Renal cortical epithelial cell (primary cell): Measurements from ENCODE around the gene MXRA8. TPM values are rescaled to one million over a fixed set of nuclear protein-coding genes. Genes with fewer than 3 reads are reported as not detected.

ENCODE experiments used
- DNase-seq: peaks from one replicate; pipeline ENCODE4 v3.0.0-alpha.2; 2011; ENCODE audit warnings: low read depth
- total RNA-seq: library from RNA; depleted of rRNA; stranded (reverse); fragments of >200 nt; gene quantifications from 2 replicates; pipeline ENCODE4 v1.2.3, GENCODE V29; 2014

Gene MXRA8
- total RNA-seq, 1 donor from 2014 or later, result 24.7 TPM

DNA sequence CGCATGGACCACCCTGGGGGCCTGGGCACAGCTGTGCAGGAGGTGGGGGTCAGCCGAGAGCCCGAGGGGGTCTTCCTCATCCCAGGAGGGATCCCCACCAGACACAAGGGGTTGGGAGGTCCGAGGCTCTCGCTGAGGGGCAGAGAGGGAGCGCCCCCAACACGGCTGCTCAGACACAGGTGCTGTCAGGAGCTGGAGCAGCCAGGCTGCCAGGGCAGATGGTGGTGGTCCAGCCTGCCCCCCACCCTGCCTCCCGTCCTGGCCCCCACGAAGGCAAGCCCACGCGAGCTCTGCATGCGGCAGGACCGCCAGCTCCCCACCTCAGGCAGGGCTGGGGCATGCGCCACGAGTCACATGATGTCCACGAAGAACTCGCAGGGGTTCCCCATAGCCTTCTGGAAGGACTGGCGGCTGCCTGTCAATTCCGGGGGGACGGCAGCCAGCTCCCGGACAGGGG lies 22.5 kb downstream of the MXRA8 start:
- no peak for DNase-seq

DNA sequence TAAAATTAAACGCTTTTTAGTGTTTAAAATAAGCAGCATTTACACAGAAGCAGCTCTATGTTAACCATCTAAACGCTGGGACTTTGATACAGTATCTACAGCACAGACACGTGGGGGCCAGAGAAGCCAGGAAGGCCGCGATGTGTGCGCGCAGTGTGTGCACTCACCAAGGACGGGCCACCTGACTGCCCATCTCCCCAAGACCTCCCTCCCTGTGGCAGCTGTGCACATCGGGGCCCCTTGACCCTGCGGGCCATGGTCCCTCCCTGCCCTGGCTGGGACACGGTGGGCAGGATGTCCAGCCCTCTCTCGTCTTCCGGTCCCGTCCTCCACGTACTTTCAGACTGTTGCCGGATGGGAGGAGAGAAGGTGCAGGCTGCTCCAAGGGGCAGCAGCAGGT lies 23.1 kb downstream of the MXRA8 start:
- no peak for DNase-seq

DNA sequence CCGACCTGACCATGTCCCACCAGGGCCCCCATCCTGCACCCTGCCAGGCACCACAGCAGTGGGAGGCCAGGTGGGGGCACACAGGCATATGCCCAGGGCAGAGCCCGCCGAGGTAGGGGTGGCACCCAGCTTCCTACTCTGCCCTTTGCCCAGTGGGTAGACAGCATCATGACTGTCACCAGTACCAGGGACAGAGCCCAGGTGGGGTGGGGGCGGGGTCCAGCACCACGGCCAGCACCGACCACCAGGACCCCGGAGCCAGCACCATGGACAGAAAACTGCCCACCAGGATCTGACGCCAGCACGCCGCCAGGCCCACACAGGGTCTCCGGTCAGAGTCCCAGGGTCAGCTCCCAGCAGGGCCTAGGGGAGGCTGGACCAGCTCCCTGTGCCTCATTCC lies 23.5 kb downstream of the MXRA8 start:
- DNase-seq, result no peak

DNA sequence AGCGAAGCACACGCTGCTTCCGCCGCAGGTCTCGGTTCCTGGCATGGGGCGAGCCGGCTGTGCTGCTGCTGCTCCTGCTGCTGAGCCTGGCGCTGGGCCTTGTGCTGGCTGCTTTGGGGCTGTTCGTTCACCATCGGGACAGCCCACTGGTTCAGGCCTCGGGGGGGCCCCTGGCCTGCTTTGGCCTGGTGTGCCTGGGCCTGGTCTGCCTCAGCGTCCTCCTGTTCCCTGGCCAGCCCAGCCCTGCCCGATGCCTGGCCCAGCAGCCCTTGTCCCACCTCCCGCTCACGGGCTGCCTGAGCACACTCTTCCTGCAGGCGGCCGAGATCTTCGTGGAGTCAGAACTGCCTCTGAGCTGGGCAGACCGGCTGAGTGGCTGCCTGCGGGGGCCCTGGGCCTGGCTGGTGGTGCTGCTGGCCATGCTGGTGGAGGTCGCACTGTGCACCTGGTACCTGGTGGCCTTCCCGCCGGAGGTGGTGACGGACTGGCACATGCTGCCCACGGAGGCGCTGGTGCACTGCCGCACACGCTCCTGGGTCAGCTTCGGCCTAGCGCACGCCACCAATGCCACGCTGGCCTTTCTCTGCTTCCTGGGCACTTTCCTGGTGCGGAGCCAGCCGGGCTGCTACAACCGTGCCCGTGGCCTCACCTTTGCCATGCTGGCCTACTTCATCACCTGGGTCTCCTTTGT lies 24.7 kb downstream of the MXRA8 start:
- DNase-seq, result no peak

DNA sequence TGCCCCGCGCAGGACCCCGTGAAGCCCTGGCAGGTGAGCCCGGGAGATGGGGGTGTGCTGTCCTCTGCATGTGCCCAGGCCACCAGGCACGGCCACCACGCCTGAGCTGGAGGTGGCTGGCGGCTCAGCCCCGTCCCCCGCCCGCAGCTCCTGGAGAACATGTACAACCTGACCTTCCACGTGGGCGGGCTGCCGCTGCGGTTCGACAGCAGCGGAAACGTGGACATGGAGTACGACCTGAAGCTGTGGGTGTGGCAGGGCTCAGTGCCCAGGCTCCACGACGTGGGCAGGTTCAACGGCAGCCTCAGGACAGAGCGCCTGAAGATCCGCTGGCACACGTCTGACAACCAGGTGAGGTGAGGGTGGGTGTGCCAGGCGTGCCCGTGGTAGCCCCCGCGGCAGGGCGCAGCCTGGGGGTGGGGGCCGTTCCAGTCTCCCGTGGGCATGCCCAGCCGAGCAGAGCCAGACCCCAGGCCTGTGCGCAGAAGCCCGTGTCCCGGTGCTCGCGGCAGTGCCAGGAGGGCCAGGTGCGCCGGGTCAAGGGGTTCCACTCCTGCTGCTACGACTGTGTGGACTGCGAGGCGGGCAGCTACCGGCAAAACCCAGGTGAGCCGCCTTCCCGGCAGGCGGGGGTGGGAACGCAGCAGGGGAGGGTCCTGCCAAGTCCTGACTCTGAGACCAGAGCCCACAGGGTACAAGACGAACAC lies 25.4 kb downstream of the MXRA8 start:
- DNase-seq, result no peak

DNA sequence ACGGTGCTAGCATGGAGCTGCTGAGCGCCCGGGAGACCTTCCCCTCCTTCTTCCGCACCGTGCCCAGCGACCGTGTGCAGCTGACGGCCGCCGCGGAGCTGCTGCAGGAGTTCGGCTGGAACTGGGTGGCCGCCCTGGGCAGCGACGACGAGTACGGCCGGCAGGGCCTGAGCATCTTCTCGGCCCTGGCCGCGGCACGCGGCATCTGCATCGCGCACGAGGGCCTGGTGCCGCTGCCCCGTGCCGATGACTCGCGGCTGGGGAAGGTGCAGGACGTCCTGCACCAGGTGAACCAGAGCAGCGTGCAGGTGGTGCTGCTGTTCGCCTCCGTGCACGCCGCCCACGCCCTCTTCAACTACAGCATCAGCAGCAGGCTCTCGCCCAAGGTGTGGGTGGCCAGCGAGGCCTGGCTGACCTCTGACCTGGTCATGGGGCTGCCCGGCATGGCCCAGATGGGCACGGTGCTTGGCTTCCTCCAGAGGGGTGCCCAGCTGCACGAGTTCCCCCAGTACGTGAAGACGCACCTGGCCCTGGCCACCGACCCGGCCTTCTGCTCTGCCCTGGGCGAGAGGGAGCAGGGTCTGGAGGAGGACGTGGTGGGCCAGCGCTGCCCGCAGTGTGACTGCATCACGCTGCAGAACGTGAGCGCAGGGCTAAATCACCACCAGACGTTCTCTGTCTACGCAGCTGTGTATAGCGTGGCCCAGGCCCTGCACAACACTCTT lies 26.2 kb downstream of the MXRA8 start:
- no peak for DNase-seq

DNA sequence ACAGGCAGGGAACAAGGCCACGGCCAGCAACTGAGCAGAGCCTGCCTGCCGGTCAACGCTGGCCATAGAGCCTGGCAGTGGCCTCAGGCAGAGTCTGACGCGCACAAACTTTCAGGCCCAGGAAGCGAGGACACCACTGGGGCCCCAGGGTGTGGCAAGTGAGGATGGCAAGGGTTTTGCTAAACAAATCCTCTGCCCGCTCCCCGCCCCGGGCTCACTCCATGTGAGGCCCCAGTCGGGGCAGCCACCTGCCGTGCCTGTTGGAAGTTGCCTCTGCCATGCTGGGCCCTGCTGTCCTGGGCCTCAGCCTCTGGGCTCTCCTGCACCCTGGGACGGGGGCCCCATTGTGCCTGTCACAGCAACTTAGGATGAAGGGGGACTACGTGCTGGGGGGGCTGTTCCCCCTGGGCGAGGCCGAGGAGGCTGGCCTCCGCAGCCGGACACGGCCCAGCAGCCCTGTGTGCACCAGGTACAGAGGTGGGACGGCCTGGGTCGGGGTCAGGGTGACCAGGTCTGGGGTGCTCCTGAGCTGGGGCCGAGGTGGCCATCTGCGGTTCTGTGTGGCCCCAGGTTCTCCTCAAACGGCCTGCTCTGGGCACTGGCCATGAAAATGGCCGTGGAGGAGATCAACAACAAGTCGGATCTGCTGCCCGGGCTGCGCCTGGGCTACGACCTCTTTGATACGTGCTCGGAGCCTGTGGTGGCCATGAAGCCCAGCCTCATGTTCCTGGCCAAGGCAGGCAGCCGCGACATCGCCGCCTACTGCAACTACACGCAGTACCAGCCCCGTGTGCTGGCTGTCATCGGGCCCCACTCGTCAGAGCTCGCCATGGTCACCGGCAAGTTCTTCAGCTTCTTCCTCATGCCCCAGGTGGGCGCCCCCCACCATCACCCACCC lies 27.0 kb downstream of the MXRA8 start, which contains the start of gene TAS1R3:
Gene TAS1R3 (plus strand): TSS at position 213 of the 898 bp plus-strand sequence. CDS start 66 bp downstream, at position 279.
- DNase-seq, result no peak

DNA sequence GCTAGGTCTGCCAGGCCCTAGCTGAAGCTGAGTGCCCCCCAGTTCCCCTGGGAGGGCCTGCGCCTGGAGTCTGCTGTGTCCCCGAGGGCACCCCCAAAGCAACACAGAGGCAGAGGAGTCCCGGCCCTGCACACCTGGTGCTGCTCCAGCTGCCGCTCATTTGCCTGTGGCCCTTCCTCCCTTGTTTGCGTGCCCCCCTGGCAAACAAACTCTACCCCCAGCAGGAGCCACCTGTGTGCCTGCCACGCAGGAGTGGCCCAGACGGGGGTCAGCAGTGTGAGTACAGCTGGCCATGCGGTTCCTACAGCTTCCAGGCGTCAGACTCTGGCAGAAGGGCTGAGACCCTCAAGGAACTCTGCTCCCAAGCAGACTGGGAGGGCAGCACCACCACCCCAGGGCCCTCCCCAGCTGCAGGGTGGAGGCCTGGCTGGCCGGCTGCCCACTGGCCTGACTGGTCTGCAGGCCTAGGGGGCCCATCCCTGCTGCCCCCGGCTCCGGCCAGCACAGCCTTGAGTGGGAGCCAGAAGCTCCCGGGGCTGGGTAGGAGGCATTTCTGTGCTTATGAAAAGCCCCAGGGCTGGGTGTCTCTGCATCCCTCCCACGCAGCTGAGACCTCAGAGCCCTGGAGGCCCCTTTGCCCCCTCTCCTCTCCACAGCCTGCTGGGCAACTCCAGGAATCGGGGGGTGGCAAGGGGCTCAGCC lies 27.8 kb downstream of the MXRA8 start:
- DNase-seq, result no peak

DNA sequence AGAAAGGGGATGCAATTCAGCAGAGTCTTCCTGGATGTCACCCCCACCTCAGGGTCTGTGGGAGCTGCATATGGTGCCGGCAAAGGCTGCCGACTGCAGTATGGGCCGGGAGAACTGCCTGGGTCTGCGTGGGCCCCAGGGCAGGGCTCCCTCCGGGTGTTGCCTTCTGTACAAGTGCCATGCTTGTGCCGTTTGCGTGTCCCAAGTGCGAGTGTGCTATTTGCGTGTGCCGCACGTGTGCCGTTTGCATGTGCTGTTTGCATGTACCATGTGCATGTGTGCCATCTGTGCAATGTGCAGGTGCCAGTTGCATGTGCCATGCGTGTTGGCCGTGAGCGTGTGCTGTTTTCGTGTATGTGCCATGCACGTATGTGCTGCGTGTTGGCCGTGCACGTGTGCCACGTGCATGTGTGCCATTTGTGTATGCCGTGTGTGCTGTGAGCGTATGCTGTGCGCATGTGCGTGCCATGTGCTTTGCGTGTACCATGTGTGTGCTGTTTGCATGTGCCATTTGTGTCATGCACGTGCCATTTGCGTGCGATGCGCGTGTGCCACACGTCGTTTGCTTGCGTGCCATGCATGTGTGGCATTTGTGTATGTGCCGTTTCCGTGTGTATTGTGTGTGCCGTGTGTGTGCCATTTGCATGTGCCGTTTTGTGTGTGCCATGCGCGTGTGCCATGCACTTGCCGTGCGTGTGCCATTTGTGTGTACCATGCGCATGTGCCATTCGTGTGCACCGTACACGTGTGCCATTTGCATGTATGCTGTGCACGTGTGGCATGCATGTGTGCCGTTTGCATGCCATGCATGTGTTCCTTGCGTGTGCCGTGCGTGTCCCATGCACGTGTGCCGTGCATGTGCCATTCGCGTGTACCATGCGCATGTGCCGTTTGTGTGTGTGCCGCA lies 28.8 kb downstream of the MXRA8 start:
- DNase-seq, result no peak

DNA sequence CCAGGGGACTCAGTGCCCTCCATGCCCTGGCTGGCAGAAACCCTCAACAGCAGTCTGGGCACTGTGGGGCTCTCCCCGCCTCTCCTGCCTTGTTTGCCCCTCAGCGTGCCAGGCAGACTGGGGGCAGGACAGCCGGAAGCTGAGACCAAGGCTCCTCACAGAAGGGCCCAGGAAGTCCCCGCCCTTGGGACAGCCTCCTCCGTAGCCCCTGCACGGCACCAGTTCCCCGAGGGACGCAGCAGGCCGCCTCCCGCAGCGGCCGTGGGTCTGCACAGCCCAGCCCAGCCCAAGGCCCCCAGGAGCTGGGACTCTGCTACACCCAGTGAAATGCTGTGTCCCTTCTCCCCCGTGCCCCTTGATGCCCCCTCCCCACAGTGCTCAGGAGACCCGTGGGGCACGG lies 30.1 kb downstream of the MXRA8 start:
- DNase-seq, result no peak

DNA sequence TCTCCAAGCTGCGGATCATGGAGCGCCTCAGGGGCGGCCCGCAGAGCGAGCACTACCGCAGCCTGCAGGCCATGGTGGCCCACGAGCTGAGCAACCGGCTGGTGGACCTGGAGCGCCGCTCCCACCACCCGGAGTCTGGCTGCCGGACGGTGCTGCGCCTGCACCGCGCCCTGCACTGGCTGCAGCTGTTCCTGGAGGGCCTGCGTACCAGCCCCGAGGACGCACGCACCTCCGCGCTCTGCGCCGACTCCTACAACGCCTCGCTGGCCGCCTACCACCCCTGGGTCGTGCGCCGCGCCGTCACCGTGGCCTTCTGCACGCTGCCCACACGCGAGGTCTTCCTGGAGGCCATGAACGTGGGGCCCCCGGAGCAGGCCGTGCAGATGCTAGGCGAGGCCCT lies 31.1 kb downstream of the MXRA8 start:
- DNase-seq, result no peak

DNA sequence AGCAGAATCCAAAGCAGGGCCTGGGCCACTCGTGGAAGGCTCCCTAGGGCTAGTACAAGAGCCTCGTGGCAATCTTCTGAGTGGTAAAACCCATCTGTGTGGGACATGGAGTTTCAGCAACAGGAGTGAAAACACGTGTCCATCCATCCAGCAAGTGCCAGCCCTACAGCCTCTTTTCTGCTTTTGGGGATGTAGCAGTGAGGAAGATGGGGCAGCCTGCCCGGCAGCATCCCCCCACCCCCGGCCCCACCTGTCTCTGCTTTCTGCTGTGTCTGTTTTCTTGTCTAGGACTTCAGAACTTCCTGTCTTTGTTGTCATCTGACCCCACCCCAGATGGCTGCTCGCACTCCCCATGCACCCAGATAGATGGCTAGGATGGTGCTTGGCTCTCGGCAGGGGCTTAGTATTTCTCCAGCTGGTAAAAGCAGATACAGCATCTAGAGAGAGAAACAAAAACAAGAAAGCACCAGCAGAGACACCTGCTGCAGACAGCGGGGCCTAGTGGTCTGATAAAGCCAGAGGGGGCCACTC lies 32.2 kb downstream of the MXRA8 start:
- no peak for DNase-seq

DNA sequence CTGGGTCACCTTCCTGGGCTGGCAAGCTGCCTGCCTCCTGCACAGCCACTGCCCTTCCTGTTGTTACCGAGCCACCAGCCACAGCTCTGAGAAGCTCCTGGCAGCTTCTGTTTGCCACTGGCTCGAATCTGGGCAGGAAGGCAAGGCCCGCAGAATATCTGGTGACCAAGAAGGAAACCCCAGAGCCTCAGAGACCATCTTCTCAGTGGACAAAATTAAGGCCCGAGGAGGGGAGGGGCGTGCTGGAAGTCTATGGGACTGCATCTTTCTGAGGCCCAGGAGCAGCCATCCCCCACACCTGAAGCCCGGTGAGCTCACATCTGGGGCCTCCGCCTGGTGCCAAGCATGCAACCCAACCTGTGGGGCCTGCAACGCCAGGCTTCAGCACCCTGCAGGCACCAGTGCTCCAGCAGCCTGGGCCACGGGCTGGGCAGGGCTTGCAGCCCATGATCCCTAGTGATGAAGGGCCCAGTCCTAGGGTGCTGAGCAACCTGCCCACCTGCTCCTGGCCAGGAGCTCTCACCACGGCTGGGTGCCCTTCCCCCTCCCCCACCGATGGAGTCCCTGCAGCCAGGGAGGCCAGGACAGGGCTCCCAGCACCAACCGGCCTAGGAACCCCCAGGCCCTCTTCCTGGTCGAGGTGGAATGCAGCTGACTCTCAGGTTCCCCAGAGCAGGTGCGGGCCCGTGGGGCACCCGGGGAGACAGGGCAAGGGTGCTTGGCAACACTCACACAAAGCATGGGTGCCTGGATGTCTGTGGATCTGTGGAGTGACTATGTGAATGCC lies 32.9 kb downstream of the MXRA8 start:
- no peak for DNase-seq

DNA sequence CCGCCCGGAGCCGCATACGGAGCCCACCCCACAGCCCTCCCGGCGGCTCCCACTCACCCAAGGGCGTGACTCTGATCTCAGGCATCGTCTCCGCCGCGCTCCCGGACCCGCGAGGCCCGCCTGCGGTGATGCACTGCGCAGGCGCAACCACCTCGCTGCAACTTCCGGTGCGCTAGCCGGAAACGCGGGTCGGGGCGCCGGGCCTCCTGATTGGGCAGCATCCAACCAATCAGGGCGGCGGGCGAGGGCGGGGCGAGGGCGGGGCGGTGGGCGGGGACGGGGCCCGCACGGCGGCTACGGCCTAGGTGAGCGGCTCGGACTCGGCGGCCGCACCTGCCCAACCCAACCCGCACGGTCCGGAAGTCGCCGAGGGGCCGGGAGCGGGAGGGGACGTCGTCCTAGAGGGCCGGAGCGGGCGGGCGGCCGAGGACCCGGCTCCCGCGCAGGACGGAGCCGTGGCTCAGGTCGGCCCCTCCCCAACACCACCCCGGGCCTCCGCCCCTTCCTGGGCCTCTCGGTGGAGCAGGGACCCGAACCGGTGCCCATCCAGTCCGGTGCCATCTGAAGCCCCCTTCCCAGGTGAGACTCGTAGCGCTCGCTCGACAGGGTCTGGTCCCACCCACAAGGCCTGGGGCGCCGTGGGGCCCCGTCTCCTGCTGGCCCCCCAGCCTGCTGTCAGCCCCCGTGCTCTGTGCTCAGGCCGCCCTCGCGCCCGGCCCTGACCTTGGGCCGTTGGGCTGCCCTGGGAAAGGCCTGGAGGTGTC lies 33.6 kb downstream of the MXRA8 start, which contains the start of the genes CPTP and INTS11:
Gene CPTP (plus strand): TSS at position 279 of the 764 bp plus-strand sequence. CDS start 2,109 bp downstream, outside the sequence.
Gene INTS11 (minus strand): TSS at position 137 of the 764 bp plus-strand sequence. CDS start 52 bp downstream, at position 85.
- peak; percentile 75 for DNase-seq

DNA sequence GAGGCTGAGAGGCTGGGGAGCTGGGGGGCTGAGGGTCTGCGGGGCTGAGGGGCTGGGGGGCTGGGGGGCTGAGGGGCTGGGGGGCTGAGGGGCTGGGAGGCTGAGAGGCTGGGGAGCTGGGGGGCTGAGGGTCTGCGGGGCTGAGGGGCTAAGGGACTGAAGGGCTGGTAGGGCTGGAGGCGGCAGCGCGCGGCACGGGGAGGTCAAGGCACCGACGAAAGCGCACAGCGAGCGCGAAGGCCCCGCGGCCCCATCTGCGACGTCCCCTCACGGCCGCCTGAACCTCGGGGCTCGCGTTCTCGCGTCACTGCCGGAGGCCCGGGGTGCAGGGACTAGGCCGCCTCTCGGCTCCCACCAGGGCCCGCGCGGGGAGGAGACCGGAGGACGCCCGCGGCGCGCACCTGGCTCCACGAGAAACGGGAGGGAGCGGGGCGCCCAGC lies 34.3 kb downstream of the MXRA8 start:
- no peak for DNase-seq

DNA sequence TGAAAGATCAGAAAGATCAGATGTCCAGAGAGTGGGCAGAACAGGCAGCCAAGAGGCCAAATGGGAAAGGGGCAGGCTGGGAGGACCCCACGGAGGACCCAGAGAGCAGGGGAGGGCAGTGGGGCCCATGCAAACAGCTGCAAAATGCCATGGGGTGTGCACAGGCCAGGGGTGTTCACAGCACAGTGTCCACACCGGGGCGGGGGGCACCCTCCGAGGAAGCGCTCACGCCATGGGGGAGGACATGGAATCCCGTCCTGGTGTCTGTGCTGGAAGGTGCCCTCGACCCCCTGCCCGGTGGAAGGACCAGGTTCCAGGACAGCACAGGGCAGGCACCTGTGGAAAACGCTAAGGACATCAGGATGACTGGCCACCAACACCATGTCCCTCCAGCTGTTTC lies 35.4 kb downstream of the MXRA8 start:
- no peak for DNase-seq

DNA sequence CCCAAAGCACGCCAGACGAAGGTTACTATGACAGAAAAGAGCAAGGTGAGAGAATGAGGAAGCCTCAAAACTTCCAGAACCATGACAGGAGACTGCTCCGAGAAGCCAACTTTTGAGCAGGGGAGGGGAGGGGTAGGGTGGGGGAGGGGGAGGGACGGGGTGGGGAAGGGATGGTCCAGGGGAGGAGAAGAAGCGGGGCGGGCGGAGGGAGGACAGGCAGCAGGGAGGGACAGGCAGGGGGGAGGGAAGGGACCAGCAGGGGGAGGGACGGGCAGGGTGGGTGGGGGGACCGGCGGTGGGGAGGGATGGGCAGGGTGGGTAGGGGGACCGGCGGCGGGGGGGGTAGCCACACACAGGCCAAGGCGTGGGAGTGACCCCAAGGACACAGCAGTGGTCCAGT lies 35.9 kb downstream of the MXRA8 start:
- DNase-seq, result no peak

DNA sequence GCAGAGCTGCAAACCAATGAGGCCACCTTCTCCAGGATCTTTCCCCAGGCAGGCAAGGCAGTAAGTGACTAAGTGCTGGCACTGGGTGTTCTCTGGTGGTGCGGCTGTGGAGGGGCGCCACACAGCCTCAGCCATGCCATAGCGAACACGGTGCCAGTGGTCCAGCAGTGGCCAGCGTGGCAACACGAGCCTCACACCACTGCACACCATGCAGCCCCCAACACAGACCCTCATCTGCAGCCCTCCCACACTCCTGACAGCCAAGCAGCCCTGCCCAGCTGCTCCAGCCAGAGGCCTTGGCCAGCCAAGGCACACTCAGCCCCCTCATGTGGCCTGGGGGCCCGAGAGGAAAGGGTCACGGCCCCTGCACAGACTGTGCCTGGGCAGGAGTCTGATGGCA lies 36.9 kb downstream of the MXRA8 start:
- no peak for DNase-seq
